Measurements from ENCODE around the gene FAT1. TPM values are rescaled to one million over a fixed set of nuclear protein-coding genes. Genes with fewer than 3 reads are reported as not detected.

FAT1 gene
- total and polyA plus RNA-seq, 2 experiments from 2014 or later = 15.8 to 98.1 TPM

DNA sequence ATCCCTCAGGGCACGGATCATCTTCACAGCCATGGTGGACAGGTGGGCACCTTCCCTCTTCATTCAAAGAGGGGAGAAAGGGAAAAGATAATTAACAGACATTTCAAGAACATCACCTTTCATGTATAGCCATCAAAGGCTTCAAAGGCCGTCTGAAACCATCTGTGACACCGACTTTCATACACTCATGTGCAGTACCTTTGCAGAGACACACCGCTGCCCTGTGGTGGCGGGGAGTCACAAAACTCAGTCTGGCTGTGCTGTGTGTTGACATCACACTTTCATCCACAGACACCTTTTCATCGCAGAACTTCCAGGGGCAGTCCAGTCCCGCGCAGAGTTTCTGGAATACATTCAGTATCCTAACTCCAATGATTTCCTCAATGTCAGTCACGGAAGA is 120.7 kb downstream of the FAT1 start:
- H3K27me3 ChIP-seq = no peaks in the 10 kb centered on the region
- H3K27ac ChIP-seq = no peak overlapping the region
- no peaks in the 10 kb centered on the region for H3K4me1 ChIP-seq (ENCODE audit: low read depth)
- no peak overlapping the region for H3K4me3 ChIP-seq
- no peaks in the 10 kb centered on the region for H3K9me3 ChIP-seq (ENCODE audit: low read depth)
- no peak for DNase-seq (ENCODE audit: low read depth in 1 of 2, low spot score in 1 of 2)
- TF ChIP-seq, protein P1, sequence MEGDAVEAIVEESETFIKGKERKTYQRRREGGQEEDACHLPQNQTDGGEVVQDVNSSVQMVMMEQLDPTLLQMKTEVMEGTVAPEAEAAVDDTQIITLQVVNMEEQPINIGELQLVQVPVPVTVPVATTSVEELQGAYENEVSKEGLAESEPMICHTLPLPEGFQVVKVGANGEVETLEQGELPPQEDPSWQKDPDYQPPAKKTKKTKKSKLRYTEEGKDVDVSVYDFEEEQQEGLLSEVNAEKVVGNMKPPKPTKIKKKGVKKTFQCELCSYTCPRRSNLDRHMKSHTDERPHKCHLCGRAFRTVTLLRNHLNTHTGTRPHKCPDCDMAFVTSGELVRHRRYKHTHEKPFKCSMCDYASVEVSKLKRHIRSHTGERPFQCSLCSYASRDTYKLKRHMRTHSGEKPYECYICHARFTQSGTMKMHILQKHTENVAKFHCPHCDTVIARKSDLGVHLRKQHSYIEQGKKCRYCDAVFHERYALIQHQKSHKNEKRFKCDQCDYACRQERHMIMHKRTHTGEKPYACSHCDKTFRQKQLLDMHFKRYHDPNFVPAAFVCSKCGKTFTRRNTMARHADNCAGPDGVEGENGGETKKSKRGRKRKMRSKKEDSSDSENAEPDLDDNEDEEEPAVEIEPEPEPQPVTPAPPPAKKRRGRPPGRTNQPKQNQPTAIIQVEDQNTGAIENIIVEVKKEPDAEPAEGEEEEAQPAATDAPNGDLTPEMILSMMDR (IDR thresholded peaks at IDR 0.05; ENCODE audit: low read depth, low read length) = no peak
- peaks cover 73% of the 10 kb centered on the region for H3K36me3 ChIP-seq

DNA sequence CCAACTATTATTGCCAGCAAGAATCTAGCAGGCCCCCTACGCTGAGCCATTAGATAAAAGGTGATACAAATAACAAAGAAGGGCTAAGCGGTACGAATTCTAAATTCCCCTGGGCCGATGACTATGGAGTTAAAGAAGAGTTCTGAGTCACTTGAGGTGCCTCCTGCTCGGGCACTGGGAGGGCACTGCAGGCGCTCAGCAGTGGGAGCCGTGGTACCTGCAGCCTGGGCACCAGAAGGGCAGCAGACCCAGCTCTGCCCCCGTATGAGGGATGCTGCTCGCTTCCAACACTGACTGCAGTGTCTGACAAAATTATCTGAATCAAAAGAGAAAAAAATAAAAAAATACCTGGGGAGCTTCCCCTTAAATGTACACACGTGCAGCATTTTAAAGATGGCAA is 124.2 kb downstream of the FAT1 start:
- Histone ChIP-seq H3K4me1 (ENCODE audit: low read depth) (no peaks in the 10 kb centered on the region), H3K27ac (no peak overlapping the region), H3K36me3 (peaks cover 93% of the 10 kb centered on the region), H3K27me3 (no peaks in the 10 kb centered on the region), H3K9me3 (ENCODE audit: low read depth) (no peaks in the 10 kb centered on the region), H3K4me3 (no peak overlapping the region)
- no peak for DNase-seq (ENCODE audit: low read depth in 1 of 2, low spot score in 1 of 2)
- TF ChIP-seq, protein P1 (IDR thresholded peaks at IDR 0.05; ENCODE audit: low read depth, low read length) = no peak

DNA sequence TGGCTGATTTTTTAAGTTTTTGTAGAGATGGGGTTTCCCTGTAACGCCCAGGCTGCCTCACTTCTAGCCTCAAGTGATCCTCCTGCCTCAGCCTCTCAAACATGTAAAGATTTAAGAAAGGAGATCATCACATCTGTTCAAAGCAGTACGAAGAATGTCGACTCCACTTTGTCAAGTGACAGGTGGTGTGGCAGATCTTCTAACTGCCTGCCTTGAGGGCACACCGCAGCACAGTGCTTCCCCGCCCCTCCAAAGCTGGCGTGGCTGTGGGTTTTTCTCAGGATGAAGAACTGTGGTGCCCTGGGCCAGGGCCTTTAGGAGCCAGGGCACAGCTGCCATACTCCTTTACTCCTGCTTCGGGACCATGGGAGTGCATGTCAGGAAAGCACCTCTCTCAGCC is 125.0 kb downstream of the FAT1 start:
- no peak overlapping the region for H3K27ac ChIP-seq
- H3K36me3 ChIP-seq = peaks cover 85% of the 10 kb centered on the region
- H3K9me3 ChIP-seq (ENCODE audit: low read depth) = no peaks in the 10 kb centered on the region
- H3K27me3 ChIP-seq = no peaks in the 10 kb centered on the region
- TF ChIP-seq, protein P1 (IDR thresholded peaks at IDR 0.05; ENCODE audit: low read depth, low read length) = no peak
- no peak overlapping the region for H3K4me3 ChIP-seq
- no peak for DNase-seq (ENCODE audit: low read depth in 1 of 2, low spot score in 1 of 2)
- no peaks in the 10 kb centered on the region for H3K4me1 ChIP-seq (ENCODE audit: low read depth)

DNA sequence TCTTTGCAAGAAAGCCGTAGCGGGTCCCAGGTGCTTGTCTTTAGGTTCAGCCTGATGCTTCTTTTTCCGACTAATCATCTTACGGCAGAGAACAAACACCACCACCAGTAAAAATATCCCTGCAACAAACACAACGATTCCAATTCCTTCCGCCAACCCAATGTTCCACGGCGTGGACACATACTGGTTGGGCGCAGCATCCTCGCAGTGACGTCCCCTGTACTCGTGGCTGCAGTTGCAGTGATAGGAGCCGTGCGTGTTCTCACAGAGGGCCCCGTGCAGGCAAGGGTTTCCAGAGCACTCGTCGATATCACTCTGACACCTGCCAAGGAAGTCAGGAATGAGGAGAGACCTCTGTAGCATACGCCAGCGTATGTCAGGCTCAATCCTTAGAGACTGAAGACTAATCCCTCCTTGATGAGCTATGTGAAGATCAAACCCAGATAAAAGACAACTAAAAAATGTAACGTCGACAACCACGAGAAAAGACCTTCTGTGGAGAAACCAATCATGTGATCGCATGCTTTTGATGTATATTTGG is 126.7 kb downstream of the FAT1 start:
- no peaks in the 10 kb centered on the region for H3K4me1 ChIP-seq (ENCODE audit: low read depth)
- H3K4me3 ChIP-seq = no peak overlapping the region
- no peak overlapping the region for H3K27ac ChIP-seq
- DNase-seq (ENCODE audit: low read depth in 1 of 2, low spot score in 1 of 2) = no peak
- H3K9me3 ChIP-seq (ENCODE audit: low read depth) = no peaks in the 10 kb centered on the region
- peaks cover 74% of the 10 kb centered on the region for H3K36me3 ChIP-seq
- H3K27me3 ChIP-seq = no peaks in the 10 kb centered on the region
- TF ChIP-seq, protein P1 (IDR thresholded peaks at IDR 0.05; ENCODE audit: low read depth, low read length) = no peak

DNA sequence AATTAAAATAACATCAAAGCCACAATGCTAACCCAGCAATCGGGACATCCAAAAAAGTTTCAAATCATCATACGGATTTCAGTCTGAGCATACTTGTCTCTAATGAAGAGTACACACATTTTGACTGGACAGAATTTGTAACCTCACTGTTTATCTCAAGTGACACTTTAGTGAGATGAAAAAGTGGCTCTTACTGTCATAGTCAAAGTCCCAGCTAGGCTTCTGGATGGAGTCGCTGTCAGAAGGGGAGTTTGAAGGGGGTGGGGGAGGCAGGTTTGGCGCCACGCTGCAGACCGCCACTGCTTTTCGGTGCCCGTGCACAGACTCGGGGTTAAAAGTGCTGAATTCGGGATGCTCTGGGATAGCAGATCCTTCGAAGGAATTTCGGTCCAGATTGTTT is 127.3 kb downstream of the FAT1 start:
- no peak for DNase-seq (ENCODE audit: low read depth in 1 of 2, low spot score in 1 of 2)
- H3K36me3 ChIP-seq = peaks cover 69% of the 10 kb centered on the region
- TF ChIP-seq, protein P1 (IDR thresholded peaks at IDR 0.05; ENCODE audit: low read depth, low read length) = no peak

DNA sequence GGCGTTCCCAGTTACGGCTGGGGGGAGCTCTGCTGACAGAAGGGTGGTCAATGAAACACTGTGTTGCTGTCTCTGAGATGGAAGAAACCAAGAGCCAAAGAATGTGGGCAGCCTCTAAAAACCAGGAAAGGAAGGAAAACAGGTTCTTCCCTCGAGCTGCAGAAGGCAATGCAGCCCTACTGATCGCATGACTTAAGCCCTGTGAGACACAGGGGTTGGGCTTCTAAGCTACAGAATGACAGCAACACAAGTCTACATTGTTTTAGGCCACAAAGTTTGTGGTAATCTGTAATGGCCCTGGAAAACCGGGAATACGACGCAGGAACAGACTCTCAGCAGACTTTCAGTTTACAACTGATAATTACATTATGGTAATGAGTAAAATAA is 130.1 kb downstream of the FAT1 start:
- TF ChIP-seq, protein P1 (IDR thresholded peaks at IDR 0.05; ENCODE audit: low read depth, low read length) = no peak
- no peak overlapping the region for H3K4me3 ChIP-seq
- no peaks in the 10 kb centered on the region for H3K4me1 ChIP-seq (ENCODE audit: low read depth)
- no peaks in the 10 kb centered on the region for H3K9me3 ChIP-seq (ENCODE audit: low read depth)
- no peak overlapping the region for H3K27ac ChIP-seq
- H3K36me3 ChIP-seq = peaks cover 50% of the 10 kb centered on the region
- H3K27me3 ChIP-seq = no peaks in the 10 kb centered on the region
- no peak for DNase-seq (ENCODE audit: low read depth in 1 of 2, low spot score in 1 of 2)

More for the DNA sequence above, 127.3 kb downstream of the FAT1 start:
- H3K27me3 ChIP-seq = no peaks in the 10 kb centered on the region
- H3K27ac ChIP-seq = no peak overlapping the region
- no peaks in the 10 kb centered on the region for H3K9me3 ChIP-seq (ENCODE audit: low read depth)
- no peak overlapping the region for H3K4me3 ChIP-seq
- H3K4me1 ChIP-seq (ENCODE audit: low read depth) = no peaks in the 10 kb centered on the region

Measured in cardiac muscle cell (in vitro differentiated cells and primary cell).